Superior temporal gyrus (tissue), 1 donor: ENCODE results near the gene CCDC178.

Source experiments
- DNase-seq: peaks from one replicate; pipeline ENCODE4 v3.0.0-alpha.2; 2016; ENCODE audit errors: extremely low spot score

The CCDC178 gene

GRCh38 chr18:32918692-32919250 is 521.8 kb downstream of the CCDC178 start:
- no peak for DNase-seq

DNA sequence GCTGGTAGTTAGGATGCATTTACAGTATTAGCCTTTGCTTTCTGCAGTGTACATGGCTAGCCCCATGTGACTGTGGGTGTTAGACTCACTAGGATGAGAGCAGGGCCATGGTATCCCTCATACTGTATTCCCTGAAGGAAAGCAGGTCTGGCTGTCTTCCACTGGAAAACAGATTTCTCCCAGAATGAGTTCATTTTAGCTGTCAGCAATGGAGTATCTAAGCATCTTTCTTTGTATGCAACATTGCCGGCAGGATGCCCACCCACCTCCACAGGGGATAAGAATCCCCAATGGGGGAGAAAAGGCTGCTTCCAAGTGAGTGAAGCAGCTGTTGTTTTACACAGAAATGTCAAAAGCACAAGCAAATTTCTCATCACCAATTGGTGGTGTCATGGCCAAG is 525.0 kb downstream of the CCDC178 start:
- no peak for DNase-seq

- DNase-seq, result no peak
Measured at GRCh38 chr18:32911660-32912284, 528.7 kb downstream of the CCDC178 start.

DNA sequence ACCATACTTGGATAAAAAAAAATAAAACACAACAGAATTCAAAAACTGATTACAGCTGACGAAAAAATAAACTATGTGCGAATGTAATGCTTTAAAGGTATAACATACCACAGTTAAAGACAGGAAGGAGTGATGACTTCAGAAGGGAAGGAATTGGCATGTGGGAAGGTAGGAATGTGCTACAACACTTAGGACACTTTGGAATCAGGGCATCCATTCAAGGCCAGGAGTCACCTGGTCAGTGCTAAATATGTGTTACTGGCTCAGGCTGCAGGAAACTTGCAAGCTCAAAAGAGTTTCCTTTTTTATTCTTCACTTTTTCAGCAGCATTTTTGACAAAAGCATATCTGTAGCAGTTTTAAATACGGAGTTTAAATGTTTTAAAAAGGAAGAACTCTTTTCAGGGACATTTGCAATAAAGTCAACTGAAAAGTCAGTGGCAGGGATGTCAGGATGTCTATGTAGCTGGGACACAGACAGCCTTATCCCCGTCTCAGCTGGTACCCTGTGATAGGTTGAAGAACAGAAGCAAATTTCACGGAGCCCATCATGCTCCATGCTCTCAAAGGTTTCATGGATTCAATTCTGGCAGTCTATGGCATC is 529.7 kb downstream of the CCDC178 start:
- no peak for DNase-seq

- DNase-seq, result no peak
Measured at GRCh38 chr18:32909798-32910561, 530.5 kb downstream of the CCDC178 start.

DNA sequence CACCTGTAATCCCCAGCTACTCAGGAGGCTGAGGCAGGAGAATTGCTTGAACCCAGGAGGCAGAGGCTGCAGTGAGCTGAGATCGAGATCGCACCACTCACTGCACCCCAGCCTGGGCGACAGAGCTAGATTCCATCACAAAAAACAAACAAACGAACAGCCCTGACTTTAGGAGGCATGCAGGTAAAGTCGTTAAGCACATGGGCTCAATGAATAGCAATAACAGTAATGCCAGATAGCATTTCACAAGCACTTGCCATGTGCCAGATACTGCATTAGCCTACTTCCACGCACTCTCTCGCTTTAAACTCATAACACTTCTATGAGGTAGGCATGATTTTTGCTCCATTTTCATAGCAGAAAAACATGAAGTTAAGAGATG is 532.1 kb downstream of the CCDC178 start:
- no peak for DNase-seq

DNA sequence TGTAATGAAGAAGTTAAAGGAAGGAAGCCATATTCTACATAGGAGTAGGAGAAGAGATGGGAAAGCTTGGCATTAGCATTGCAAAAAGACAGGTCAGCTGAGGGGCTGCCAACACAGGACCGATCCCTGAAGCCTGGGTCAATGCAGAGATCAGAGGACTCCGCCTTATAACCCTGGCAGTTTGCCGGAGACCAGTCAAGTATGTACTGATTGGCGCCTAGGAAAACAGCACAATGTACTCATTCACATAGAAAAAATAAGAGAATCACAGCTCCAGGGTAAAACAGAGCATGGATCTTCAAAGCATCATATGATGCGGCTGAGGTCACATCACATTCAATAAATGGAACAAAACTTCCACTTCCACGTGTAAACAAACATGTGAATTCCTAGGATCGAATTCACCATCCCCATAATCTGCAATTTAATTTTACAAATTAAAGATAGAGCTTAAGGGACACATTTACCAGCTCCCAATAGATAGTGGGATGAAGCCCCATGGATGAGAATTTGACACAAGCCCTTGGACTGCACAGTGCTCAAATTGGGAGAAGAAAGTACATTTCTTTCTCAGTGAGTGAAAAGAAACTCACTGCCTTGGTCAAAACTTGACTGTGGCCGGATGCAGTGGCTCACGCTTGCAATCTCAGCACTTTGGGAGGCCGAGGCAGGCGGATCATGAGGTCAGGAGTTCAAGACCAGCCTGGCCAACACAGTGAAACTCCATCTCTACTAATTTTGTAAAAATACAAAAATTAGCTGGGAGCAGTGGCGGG is 532.7 kb downstream of the CCDC178 start:
- DNase-seq, result no peak

DNA sequence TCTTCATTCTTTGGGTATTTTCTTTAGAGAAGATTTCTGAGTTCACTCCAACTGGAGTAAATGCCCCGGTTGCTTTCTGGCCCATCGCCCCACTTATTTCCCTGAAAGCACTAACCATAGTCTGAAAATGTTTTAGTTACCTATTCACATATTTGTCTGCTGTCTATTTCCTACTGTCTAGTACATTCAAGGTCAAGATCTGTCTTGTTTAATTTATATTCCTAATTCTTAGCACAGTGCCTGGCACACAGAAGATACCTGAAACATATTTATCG is 533.3 kb downstream of the CCDC178 start:
- no peak for DNase-seq

DNA sequence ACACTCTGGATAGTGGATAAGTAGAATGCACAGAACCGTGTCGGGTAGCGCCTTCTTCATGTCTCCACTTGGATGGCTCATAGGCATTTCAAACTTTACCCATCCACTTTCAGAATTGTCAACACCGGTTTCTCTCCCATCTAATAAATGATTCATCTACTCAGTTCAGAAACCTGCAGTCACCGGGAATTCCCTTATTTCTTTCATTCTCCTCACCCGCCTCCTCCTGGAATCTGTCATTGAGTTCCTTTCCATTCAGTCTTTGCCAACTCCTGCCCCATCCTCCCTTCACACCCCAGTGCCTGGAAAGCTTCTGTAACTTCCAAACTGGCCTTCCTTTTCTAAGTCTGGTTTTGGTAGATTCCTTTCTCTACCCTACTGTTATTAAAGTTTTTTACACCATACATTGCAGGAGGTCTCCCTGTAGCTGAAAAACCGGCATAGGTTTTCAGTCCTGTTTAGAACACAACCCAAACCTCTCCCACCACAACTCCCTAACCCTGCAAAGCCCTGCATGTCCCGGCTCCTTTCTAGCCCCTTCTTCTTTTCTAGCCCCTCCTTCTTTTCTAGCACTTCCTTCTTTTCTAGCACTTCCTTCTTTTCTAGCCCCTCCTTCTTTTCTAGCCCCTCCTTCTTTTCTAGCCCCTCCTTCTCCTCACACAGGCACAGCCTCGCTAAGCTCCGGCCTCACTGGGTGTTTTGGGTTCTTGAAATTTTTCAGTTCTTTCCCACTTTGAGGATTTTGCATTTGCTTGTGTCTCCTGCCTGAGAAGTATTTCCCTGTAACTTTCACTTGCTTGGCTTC is 533.8 kb downstream of the CCDC178 start:
- no peak for DNase-seq

DNA sequence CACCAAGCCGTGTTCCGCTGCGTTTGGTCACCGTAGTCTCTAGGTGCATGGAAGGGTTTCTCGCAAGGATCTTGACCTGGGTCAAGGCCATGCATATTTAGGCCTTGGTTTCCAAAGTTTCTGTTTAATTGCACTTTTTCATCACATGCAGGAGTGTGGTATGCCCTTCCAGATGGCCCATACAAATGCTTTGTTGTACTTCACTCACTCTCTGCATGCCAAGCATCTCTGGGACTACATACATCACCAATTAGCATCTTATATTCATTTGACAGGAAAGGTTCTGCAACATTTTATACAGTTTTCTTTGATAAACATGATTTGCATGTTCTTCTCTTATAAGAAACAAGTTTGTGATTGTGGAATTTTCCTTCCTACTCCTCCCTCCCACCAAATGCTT is 534.9 kb downstream of the CCDC178 start:
- DNase-seq, result no peak

DNA sequence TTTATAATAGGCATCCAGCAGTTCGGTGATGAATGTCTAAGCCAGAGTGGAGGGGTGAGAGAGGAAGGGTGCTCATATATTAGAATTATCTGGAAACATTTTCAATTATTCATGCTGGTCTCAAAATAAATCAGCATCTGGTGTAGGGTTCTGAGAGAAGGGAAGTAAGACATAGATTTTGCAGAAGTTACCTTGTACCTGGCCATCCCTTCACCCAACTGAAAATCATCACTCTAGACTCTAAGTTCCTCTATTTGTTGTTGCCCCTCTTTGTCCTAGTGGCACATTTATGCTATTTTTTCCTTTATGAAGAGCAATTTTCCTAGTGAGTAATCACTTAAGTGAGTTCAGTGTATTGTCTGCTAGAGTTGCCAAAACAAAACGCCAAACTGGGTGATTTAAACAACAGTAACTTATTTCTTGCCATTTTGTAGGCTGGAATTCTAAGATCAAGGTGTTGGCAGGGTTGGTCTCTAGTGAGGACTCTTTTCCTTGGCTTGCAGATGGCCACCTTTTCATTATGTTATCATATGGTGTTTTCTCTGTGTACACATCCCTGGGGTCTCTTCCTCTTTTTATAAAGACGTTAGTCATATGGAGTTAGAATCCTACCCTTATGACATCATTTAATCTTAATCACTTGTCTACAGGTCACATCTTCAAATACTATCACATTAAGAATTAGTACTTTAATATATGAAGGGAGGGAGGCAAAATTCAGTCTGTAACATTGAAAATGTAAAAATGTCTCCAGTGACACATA is 537.8 kb downstream of the CCDC178 start:
- no peak for DNase-seq

- no peak for DNase-seq
Measured at GRCh38 chr18:32899819-32900218, 540.7 kb downstream of the CCDC178 start.

DNA sequence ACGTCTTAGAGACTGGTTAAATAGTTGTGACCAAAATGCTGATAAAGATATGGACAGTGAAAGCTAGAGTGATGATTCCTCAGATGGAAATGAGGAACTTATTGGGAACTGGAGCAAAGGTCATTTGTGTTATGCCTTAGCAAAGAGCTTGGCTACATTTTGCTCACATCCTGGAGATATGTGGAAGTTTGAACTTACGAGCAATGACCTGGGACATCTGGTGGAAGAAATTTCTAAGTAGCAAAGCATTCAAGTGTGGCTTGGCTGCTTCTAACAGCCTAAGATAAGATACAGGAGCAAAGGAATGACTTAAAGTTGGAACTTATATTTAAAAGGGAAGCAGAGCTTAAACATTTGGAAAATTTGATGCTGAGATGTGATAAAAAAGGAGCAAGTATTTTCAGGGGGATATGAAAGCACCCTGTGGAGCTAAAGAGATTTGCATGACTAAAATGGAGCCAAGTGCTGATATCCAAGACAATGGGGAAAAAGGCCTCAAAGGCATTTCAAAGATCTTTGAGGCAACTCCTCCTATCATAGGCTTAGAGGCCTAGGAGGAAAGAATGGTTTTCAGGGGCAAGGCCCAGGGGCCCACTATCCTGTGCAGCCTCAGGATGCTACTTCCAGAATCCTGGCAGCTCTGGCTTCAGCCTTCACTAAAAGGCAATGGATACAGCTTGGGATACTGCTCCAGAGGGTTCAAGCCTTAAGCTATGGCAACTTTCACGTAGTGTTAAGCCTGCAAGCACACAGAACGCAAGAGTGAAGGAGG is 543.6 kb downstream of the CCDC178 start:
- no peak for DNase-seq

DNA sequence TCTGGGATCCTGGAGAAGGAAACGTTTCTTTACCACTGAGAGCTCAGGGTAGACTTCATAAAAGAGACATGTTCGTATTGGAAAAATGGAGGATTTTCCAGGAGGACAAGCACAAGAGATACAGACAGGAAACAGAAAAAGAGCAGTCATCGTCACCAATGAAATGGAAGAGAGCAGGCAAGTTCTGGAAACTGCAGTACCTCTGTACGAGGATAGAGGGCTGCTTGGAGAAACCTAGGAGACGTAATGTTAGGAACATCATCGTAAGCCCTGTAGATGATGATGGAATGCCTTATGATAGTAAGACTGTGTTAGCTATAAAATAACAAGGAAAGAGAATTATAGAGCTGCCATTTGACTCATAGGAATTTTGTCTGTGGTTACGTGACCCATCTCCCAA is 546.6 kb downstream of the CCDC178 start:
- no peak for DNase-seq

DNA sequence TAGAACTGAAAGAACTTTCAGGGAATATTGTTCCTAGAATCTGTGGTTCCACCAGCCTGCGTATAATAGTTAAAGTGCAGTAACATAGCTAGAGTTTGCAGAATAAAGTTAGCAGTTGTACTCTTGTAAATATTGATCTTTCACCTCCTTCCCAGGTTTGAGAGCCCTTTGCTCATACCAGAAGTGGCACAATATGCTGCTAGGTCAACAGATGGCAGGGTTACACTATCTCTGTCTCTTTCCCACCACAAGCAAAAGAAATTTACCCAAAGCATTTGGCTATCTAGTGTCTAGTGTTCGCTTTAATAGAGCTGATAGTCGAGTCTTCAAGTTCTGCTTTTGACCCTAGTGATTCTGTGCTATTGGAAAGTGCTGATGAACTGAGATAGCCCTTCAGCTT is 548.7 kb downstream of the CCDC178 start:
- no peak for DNase-seq

GRCh38 chr18:32891130-32891529 is 549.4 kb downstream of the CCDC178 start:
- no peak for DNase-seq

DNA sequence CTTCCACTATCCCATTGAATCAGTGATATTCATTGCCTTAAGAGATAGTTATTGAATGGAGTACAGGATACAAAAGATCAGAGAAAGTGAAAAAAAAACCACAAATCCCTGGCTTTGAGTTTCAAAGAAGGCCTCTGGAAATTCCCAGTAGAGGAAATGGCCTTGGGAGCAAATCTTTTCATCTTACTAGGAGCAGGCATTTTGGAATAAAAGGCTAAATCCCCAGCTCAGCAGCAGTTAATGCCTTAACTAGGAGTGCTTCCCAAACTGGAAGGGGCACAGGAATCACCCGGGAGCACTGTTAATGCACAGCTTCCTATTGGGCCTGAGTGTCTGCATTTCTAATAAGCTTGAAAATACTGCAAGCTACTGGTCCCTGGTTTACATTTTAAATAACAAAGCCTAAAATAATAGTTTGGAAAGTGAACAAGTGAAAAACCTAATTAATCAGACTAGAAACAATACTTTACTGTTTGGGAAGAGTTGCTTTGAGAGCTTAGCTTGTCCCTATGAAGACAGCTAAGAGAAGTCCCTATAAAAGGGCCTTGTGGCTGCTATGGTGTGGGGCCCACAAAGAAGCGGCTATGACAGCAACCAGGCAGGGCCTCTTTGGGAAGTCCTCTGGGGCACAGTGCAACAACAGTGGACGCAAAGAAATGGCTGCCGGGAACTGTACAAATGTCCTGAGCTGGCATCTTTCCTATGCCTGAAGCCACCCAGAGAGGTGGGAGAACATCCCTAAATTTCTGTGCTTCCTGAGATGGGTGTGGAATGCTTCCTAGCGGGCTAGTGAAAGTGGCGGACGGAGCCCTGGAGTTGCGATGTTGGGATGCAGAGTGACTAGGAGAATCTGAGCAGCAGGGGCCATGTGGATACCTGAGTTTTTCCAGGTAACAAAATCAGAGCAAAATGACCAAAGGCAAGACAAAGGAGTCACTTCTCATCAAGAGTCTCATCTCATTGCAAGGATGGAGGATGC is 550.6 kb downstream of the CCDC178 start:
- no peak for DNase-seq

DNA sequence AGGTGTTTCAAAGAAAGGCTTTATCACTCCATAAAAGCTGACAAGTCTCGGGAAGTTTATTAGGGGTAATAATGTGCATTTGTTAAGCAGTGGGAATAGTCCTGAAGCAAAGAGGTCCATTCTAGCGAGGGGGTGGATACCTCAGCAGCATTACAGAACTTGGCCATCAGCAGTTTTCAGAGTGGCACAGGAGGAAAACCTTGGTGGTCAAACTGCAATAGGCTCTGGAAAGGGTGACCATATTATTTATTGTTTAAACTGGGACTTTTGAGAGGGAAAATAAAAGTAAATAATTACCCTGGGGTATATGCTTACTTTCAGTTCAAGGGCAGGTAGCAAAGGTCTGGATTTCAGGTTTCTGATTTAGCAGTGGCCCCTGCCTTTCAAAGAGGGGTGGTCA is 552.2 kb downstream of the CCDC178 start:
- no peak for DNase-seq
